ENCODE results near the gene ULK2.

- TF ChIP-seq CTCF (IDR thresholded peaks at IDR 0.05): no peak
- TF ChIP-seq EZH2 (IDR thresholded peaks at IDR 0.05): no peak
- TF ChIP-seq EZH2phosphoT487 (IDR thresholded peaks at IDR 0.05): no peak
These were observed 94.2 kb downstream of the ULK2 start for GRCh38 chr17:19773534-19773933.

Data from neural progenitor cell (in vitro differentiated cells).